Fibroblast of the conjunctiva (primary cell): ENCODE results near the gene ALMS1.
"Not testable (repeated sequence)": the region's sequence is repeated elsewhere in the genome, so short reads cannot be mapped to it uniquely, and the experiment has no call there.

Source experiments
- DNase-seq: peaks from one replicate; pipeline ENCODE4 v3.0.0-alpha.2; 2010; ENCODE audit warnings: low read depth

The ALMS1 gene

DNA sequence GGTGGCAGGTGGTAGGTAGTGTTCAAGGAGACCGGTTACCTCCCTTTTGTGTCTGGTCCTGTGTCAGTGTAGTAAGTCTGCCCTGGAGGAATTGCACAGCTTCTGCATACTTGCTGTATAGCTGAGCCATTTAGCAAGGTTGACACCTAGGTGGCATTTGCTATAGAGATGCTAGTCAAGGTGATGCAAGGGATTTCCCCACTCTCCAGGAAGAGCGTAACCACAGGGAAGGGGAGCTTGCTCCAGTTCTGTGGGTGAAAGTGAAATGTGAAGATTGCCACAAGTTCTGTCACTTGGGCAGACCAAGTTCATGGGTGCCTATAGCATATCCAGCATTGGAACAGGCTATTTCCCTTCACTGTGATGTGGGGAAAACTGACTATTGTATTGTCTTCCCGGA, 228.5 kb downstream of the ALMS1 start:
- no peak for DNase-seq

DNA sequence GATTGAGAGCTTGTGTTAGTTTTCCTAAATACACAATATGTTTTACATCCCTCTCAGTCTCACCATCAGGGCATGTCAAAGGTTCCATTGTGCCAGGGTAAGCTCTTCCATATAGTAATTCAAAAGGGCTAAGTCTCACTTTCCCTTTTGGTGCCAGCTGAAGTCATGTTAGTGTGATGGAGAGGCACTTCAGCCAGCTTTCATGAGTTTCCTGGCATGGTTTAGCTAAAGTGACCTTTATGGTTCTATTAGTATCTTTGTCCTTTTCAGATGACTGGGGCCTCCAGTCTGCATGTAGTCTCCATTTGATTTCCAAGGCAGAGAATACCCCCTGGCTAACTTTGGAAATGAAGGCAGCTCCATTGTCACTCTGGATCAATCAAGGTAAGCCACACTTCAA, 229.4 kb downstream of the ALMS1 start:
- DNase-seq: no peak

DNA sequence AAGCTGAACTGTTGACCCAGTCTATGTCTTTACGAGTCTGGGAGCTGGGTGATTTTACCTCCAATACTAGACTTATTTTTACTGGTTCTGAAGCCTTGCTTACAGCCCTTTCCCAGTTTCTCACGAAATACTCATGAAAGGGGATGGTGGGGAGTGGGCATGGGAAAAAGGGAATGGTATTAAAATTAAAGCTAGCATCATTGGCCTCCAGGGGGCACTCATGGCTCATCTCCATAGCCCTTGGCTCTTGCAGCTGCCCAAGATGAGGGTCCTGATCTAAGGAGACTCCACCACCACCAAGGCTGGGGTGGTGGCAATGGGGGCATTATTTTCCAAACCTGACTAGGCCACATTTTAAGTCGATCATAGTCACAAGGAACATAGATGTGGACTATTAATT, 234.3 kb downstream of the ALMS1 start:
- DNase-seq: not testable (repeated sequence)

DNA sequence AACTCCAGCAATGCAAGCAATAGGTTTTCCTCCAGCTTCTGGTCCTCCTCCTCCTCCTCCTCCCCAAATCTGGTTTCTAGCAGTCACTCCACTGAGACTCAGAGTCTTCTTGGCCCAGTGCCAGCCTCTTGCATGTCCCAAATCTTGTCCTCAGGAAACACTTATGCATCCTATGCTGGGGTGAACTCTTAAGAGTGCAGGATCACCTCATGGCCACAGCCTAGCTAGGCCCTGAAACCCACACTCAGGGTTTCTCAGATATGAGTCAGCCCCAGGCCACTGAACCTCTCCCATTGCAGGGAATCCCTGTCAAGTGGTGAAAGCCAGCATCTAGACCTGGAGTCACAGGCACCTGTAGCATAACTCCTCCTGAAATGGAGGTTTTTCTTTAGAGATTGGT, 238.4 kb downstream of the ALMS1 start:
- DNase-seq: not testable (repeated sequence)

DNA sequence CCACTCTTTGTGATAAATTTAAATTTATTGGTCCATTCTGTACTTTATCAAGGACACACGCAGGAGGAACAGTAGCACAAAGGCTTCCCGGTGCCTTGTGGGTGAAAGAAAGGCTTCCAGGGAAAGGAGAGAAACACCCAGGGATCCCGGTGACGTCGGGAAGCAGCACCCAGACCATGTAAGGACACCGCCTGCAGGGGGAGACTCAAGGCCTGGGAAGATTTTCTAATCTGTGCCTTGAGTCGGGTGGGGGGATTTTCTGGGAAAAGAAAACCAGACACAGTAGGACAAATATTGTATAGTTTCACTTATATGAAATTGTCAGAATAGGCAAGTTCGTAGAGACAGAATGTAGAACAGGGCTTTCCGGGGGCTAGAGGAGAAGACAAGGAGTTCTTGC, 239.0 kb downstream of the ALMS1 start:
- not testable (repeated sequence) for DNase-seq

DNA sequence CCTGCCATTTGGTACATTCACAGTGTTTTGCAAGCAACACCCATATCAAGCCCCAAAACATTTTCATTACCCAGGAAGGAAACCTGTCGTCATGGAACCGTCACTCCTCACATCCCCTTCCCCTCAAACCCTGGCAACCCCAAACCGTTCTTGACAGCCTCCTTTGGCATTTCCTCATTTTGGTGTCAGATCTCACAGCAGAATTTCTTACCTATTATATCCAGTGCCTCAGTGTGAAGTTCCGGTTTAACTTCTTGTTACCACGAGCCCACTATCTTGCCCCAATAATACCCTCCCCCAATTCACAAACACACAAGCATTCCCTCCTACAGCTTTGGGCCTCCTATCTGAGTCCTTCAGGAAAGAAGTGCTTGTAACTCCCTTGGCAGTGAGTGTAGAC, 240.6 kb downstream of the ALMS1 start:
- DNase-seq: not testable (repeated sequence)

DNA sequence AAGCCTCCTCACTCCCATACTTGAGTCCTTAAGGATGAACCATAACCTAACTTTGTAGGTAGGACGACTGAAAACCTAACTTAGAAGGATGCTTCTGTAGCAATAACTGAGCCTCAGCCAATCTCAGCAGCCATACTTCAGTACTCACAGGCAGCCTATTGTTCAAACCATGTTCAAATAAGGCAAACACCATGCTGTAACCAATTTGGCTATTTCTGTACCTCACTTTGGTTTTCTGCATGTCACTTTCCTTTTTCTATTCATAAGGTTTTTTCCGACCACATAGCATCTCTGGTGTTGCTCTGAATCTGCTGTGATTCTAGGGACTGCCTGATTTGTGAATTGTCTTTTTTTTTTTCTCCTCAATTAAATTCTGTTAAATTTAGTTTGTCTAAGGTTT, 242.9 kb downstream of the ALMS1 start:
- DNase-seq: not testable (repeated sequence)

DNA sequence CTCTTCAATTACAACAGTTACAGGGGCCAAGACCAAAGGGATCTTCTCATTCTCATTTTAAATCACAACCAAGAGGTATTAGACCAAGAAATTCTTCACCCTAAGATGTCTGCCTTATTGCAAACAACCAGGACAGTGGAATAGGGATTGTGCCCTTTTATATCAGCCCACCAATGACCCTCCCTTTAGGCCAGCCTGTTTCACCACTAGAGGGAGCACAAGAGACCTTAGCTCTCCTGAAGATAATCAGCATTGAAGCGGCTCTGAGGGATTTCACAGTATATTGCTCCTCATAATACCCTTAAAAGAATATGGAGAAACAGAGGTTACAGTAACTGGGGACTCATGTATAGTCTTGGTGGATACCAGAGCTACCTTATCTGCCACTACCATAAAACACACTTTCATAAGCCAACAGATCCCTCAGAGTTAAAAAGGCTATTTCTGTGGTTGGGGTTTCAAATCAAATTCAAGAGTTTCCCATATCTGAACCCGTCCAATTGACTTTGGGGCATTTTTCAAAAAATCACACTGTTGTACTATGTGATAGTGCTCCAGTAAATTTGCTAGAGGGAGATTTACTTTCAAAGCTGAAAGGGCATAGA, 245.1 kb downstream of the ALMS1 start:
- not testable (repeated sequence) for DNase-seq

DNA sequence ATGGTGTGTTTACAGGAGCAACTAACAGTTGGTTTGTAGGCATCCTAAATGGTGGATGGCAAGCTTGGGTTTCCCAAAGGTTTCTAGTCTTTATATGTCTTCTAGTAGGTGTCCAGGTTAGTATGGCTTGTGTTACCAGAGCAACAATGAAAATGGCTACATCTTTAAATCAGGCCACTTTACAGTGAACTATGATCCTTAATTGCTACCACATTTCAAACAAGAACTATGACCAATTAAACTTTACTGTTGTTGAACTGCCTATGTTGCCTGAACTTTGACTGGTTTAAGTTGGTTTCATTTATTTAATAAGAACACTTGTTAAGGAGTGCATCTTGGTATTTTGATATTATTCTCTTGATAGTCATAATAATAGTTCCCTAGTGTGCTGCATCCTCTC, 251.3 kb downstream of the ALMS1 start:
- DNase-seq: not testable (repeated sequence)

DNA sequence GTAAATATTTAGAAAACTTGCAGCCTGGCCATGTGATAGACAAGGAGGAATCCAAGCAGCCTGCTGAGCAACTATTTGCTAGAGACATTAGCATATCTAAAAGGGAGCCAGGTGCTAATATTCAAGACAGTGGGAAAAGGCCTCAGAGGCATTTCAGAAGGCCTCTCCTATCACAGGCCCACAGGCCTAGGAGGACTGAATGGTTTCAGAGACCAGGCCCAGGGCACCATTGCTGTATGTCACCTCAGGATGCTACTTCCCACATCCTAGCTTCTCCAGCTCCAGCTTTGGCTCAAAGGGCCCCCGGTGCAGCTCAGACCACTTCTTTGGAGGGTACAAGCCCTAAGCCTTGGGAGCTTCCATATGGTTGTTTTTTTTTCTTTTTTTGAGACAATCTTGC, 252.8 kb downstream of the ALMS1 start:
- DNase-seq: no peak

DNA sequence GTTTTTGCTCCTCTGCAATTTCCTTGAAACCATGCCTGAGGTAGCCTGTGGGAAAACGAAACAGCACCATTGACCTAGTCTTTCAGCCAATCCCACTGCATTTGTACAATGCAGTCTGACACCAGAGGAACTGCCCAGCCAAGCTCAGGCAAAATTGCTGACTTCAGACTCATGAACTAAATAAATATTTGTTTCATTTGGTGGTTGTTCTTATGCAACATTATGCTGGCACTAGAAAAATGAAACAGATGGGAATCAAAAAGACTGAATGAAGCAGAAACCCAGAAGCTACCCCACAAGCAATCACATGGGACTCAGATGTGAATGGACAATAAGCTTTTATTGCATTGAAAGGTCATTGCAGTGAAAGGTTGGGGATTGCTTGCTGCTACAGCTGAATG, 254.9 kb downstream of the ALMS1 start:
- DNase-seq: no peak

DNA sequence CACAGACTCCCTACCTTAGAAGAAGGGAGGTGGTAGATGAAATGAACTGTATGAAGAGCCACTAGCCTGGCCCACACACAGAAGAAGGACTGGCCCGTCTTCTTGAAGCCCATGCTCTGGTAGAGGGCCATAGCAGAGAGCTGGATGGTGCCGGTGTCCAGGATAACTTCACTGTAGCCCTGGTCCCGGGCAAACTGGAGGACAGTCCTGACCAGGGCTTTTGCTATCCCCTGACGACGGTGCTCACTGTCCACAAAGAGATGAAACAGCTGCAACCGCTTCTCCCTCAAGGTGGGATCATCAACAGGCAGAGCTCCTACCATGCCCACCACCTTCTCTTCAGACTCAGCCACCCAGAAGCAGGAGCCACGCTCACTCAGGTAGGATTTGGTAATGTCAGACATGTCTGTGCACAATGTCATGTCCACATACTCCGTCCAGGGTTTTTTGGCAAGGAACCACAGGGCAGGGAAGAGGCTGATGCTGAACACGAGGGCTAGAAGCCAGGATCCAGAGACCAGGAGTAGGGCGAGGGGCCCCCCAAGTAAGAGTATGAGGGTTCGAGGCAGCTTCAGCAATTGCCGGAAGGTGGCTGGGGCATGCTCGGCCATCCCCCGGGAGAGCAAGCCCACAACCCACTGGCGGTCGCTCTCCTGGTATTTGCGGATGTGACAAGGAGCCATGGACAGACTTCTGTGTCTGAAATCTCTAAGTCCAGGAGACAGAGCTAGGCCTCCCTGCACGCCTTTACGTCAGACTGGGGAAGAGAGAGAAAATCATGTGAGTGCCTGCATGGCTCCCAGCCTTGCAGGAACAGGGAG, 255.5 kb downstream of the ALMS1 start:
- DNase-seq: no peak

DNA sequence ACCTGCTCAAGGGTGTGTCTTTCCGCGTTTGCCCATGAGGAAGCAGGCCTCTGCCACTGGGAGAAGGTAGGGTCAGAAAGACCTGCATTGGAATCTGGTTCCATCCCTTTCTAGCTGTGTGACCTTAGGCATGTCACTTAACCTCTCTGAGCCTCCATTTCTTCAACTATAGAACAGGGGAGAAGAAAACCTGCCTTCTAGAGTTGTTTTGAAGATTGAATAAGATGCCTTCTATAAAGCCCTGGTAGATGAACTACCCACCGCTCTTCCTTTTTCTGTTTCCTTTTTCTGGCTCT, 256.1 kb downstream of the ALMS1 start:
- DNase-seq: no peak

DNA sequence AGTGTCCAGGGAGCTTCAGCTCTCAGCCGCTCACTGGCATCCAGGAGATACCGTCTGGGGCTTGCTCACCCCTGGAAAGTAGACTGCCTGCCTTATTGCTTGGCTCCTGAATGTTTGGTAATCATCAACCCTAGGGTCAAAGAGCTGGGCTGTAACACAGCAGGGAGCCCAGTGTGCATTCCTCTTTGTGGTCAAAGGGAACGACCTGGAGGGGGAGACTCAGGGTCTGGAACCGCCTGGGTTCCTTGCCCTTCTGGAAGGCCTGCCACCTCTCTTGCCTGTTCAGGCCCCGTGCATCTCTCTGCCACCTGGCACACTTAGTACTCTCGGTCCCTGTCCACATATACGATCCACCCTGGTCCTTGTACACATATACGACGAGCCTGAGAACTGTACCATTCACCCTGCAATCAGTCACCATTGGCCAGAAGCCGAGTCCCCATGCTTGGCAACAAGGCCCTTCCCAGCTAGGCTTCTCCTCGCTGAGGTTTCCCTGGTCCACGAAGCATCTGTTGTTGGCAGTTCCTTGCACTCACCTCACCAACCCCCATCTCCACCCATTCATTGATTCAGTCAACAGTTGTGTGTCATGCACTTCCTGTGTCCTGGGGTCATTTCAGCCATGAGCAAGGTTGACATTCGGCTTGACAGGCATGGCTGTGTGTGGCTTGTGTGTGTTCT, 256.8 kb downstream of the ALMS1 start, which contains the start of gene NAT8:
TSS of gene NAT8 (minus strand) at position 85 of the 681 bp plus-strand sequence. CDS start 794 bp downstream, outside the sequence.
- DNase-seq: no peak

DNA sequence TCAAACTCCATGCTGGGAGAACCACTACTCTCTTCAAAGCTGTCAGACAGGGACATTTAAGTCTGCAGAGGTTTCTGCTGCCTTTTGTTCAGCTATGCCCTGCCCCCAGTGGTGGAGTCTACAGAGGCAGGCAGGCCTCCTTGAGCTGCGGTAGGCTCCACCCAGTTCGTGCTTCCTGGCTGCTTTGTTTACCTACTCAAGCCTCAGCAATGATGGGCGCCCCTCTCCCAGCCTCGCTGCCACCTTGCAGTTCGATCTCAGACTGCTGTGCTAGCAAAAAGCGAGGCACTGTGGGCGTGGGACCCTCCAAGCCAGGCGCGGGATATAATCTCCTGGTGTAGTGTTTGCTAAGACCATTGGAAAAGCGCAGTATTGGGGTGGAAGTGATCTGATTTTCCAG, 262.1 kb downstream of the ALMS1 start:
- not testable (repeated sequence) for DNase-seq

DNA sequence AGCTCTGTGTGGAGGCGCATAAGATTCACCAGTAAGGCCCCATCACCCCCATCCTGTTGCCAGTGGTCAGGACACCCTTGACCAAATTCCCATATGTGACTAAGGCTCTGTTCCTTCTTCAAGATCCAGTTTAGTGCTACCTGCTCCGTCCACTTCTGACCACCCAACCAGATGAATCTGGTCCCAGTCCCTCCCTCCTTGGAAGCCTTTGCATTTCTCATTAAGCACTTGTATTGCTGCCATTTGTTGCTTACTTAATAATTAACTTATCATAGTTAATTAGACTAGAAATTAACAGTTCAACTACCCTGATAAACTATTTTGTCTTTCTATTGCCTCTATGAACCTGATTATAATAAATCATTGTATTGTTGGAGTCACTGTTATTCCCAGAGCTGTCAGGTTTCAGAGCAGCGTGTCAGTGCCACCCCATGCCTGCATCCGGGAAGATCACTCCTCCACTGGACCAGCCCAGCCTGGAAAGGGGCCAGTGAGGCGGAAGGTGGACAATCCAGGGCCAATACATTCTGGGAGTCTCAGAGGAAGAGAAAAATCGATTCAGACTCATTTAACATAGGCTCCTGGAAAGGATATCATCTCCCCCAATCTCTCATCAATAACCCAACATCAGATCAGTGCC, 266.1 kb downstream of the ALMS1 start:
- no peak for DNase-seq

DNA sequence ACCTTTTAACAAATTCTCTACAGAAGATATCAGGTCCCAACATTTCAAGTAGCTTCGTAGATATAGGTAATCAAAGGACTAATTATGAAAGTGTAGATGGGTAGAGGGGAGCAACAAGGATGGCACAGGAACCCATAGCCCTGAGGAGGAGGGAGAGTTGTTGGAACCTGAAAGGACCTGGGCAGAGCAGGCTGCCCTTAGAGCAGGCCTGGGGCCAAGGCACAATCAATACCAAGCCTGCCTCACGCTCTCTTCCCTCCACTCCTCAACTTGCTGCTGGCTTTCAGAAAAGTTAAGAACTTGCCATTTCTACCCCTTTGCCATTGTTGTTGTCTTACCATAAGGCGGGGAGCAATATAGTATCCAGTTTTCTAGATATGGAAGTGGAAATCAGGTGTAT, 266.7 kb downstream of the ALMS1 start:
- no peak for DNase-seq

DNA sequence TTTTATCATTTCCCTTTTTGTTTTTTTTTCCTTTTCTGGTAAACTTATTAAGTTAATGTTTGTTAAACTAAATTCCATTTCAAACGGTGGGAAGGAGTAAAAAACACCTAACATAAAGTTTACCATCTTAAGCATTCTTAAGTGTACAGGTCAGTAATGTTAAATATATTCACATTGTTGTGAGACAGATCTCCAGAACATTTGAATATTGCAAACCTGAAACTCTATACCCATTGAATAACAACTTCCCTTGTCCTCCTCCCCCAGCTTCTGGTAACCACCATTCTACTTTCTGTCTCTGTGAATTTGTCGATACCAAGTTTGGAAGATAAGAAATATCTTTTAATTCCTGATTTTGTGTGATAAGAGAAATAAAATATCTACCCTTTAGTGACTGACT, 268.5 kb downstream of the ALMS1 start:
- no peak for DNase-seq
